WTC11 (cell line): ENCODE results near the gene GDF7. TPM values are rescaled to one million over a fixed set of nuclear protein-coding genes. Genes with fewer than 3 reads are reported as not detected.

Experiments used
- ATAC-seq: fragments of 200-7000 bp; cut with Tn5 transposase; 2 replicates; pipeline ENCODE4 v1.10.0; 2021; ENCODE audit warnings: mild to moderate bottlenecking, moderate library complexity
- CTCF ChIA-PET: fragments of 300-600 bp; sonication (Branson Sonifier 250); formaldehyde crosslinking; loops from one replicate; lab custom pipeline; 2021; ENCODE audit warnings: antibody characterized with exemption; lab: Charles Lee
- POLR2A ChIA-PET: fragments of 350-600 bp; sonication (Branson Sonifier 250); formaldehyde crosslinking; loops from one replicate; lab custom pipeline; 2021; ENCODE audit warnings: antibody characterized with exemption; lab: Charles Lee
- DNase-seq: peaks from one replicate; pipeline ENCODE4 v3.0.0; 2021; ENCODE audit warnings: low spot score
- H3K27ac Mint-ChIP-seq: 2 replicates; pipeline ENCODE4 v1.8.0; 2021; ENCODE audit warnings: mixed read lengths
- H3K27me3 Mint-ChIP-seq: 2 replicates; pipeline ENCODE4 v1.8.0; 2021; ENCODE audit warnings: low read depth, mild to moderate bottlenecking, moderate library complexity, mixed read lengths
- H3K36me3 Mint-ChIP-seq: 2 replicates; pipeline ENCODE4 v1.8.0; 2021; ENCODE audit warnings: mixed read lengths
- H3K4me1 Mint-ChIP-seq: 2 replicates; pipeline ENCODE4 v1.8.0; 2022; ENCODE audit warnings: mixed read lengths
- H3K4me3 Mint-ChIP-seq: 2 replicates; pipeline ENCODE4 v1.8.0; 2021; ENCODE audit warnings: mild to moderate bottlenecking, moderate library complexity, mixed read lengths
- H3K9me3 Mint-ChIP-seq: 2 replicates; pipeline ENCODE4 v1.8.0; 2021; ENCODE audit warnings: mixed read lengths
- ATF2 ChIP-seq: sonication (generic); formaldehyde crosslinking; IDR thresholded peaks from 2 replicates; pipeline ENCODE4 v1.8.1; 2022; ENCODE audit warnings: low read depth, missing genetic modification reagents, borderline replicate concordance
- CREM ChIP-seq: sonication (generic); formaldehyde crosslinking; IDR thresholded peaks from 2 replicates; pipeline ENCODE4 v1.8.1; 2022; ENCODE audit warnings: mild to moderate bottlenecking, missing genetic modification reagents, moderate library complexity
- FOXP4 ChIP-seq: sonication (generic); formaldehyde crosslinking; IDR thresholded peaks from 2 replicates; pipeline ENCODE4 v1.8.0; 2022; ENCODE audit warnings: mild to moderate bottlenecking, missing genetic modification reagents
- GTF2I ChIP-seq: fragments of 250-450 bp; sonication (Bioruptor Pico); conservative IDR thresholded peaks from 2 replicates; pipeline ENCODE4 v1.4.0; 2021; ENCODE audit warnings: mild to moderate bottlenecking
- IRF1 ChIP-seq: sonication (generic); formaldehyde crosslinking; IDR thresholded peaks from 2 replicates; pipeline ENCODE4 v1.8.0; 2023; ENCODE audit warnings: missing genetic modification reagents
- KAT7 ChIP-seq: sonication (generic); formaldehyde crosslinking; IDR thresholded peaks from 2 replicates; pipeline ENCODE4 v1.8.1; 2023; ENCODE audit warnings: missing genetic modification reagents, mild to moderate bottlenecking, borderline replicate concordance
- MAX ChIP-seq: sonication (generic); formaldehyde crosslinking; IDR thresholded peaks from 2 replicates; pipeline ENCODE4 v1.8.0; 2022; ENCODE audit warnings: mild to moderate bottlenecking, missing genetic modification reagents
- NFE2L1 ChIP-seq: sonication (generic); formaldehyde crosslinking; IDR thresholded peaks from 2 replicates; pipeline ENCODE4 v1.8.1; 2023; ENCODE audit warnings: missing genetic modification reagents
- NFYB ChIP-seq: sonication (generic); formaldehyde crosslinking; conservative IDR thresholded peaks from 2 replicates; pipeline ENCODE4 v1.8.0; 2022; ENCODE audit warnings: low read depth, missing genetic modification reagents
- NR3C1 ChIP-seq: sonication (generic); formaldehyde crosslinking; conservative IDR thresholded peaks from 2 replicates; pipeline ENCODE4 v1.8.1; 2023; ENCODE audit warnings: low read depth, mild to moderate bottlenecking, missing genetic modification reagents
- OVOL2 ChIP-seq: fragments of 250-450 bp; sonication (Bioruptor Pico); IDR thresholded peaks from 2 replicates; pipeline ENCODE4 v1.9.0; 2021; ENCODE audit warnings: mild to moderate bottlenecking, borderline replicate concordance
- RELA ChIP-seq: sonication (generic); formaldehyde crosslinking; IDR thresholded peaks from 2 replicates; pipeline ENCODE4 v1.8.1; 2022; ENCODE audit warnings: missing genetic modification reagents, mild to moderate bottlenecking, borderline replicate concordance
- SMAD4 ChIP-seq: sonication (generic); formaldehyde crosslinking; IDR thresholded peaks from 2 replicates; pipeline ENCODE4 v1.8.0; 2022; ENCODE audit warnings: mild to moderate bottlenecking, missing genetic modification reagents
- ZNF232 ChIP-seq: sonication (generic); formaldehyde crosslinking; IDR thresholded peaks from 2 replicates; pipeline ENCODE4 v1.8.0; 2022; ENCODE audit warnings: mild to moderate bottlenecking, missing genetic modification reagents
- ZNF671 ChIP-seq: fragments of 250-450 bp; sonication (Bioruptor Pico); IDR thresholded peaks from 2 replicates; pipeline ENCODE4 v1.8.0; 2021; ENCODE audit warnings: mild to moderate bottlenecking
- total RNA-seq: library from RNA; stranded (reverse); gene quantifications from 3 replicates; pipeline ENCODE4 v1.2.3, GENCODE V29; 2021
- TF ChIP-seq, protein P1 (sequence below): fragments of 250-450 bp; sonication (Bioruptor Pico); IDR thresholded peaks from 2 replicates; pipeline ENCODE4 v1.9.0; 2021; ENCODE audit warnings: mild to moderate bottlenecking
- TF ChIP-seq, protein P2 (sequence below): sonication (generic); formaldehyde crosslinking; IDR thresholded peaks from 2 replicates; pipeline ENCODE4 v1.8.1; 2022; ENCODE audit warnings: low read depth, mild to moderate bottlenecking, moderate library complexity, missing genetic modification reagents, borderline replicate concordance
- TF ChIP-seq, protein P3 (sequence below): sonication (generic); formaldehyde crosslinking; IDR thresholded peaks from 2 replicates; pipeline ENCODE4 v1.8.1; 2023; ENCODE audit warnings: mild to moderate bottlenecking, missing genetic modification reagents
- TF ChIP-seq, protein P4 (sequence below): sonication (generic); formaldehyde crosslinking; IDR thresholded peaks from 2 replicates; pipeline ENCODE4 v1.8.0; 2022; ENCODE audit warnings: mild to moderate bottlenecking, missing genetic modification reagents

The GDF7 gene
- total RNA-seq, 1 experiment from 2014 or later: 0.55 TPM

- DNase-seq: no peak
- peaks cover 17% of the 10 kb centered on the region for H3K27me3 Mint-ChIP-seq
- H3K4me1 Mint-ChIP-seq: peaks cover 31% of the 10 kb centered on the region
- POLR2A ChIA-PET: interaction anchor here (1.6 to 2.6 kb wide), 2 partner anchors 11 to 203 kb away, joined by 8 to 19 read pairs; partner anchors contain the start of gene RHOB
- H3K9me3 Mint-ChIP-seq: no peaks in the 10 kb centered on the region
- peaks cover 1% of the 10 kb centered on the region; the same call in 1 of the 2 replicates for H3K36me3 Mint-ChIP-seq
- H3K27ac Mint-ChIP-seq: no peak overlapping the region
- CTCF ChIA-PET: interaction anchor here (0.6 to 4.3 kb wide), 20 partner anchors 8 to 313 kb away, joined by 3 to 77 read pairs (median 12); partner anchors contain the start of genes GDF7 and RHOB
- H3K4me3 Mint-ChIP-seq: peak overlapping the region; percentile 82
- no peak for TF ChIP-seq ATF2 (CRISPR knock-in tag)
- TF ChIP-seq, protein P1, sequence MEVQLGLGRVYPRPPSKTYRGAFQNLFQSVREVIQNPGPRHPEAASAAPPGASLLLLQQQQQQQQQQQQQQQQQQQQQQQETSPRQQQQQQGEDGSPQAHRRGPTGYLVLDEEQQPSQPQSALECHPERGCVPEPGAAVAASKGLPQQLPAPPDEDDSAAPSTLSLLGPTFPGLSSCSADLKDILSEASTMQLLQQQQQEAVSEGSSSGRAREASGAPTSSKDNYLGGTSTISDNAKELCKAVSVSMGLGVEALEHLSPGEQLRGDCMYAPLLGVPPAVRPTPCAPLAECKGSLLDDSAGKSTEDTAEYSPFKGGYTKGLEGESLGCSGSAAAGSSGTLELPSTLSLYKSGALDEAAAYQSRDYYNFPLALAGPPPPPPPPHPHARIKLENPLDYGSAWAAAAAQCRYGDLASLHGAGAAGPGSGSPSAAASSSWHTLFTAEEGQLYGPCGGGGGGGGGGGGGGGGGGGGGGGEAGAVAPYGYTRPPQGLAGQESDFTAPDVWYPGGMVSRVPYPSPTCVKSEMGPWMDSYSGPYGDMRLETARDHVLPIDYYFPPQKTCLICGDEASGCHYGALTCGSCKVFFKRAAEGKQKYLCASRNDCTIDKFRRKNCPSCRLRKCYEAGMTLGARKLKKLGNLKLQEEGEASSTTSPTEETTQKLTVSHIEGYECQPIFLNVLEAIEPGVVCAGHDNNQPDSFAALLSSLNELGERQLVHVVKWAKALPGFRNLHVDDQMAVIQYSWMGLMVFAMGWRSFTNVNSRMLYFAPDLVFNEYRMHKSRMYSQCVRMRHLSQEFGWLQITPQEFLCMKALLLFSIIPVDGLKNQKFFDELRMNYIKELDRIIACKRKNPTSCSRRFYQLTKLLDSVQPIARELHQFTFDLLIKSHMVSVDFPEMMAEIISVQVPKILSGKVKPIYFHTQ (CRISPR knock-in tag): no peak
- TF ChIP-seq FOXP4: no peak
- TF ChIP-seq SMAD4: no peak
- no peak for TF ChIP-seq RELA
- no peak for TF ChIP-seq NR3C1
- no peak for ATAC-seq
These were observed 17.0 kb upstream of the GDF7 start for GRCh38 chr2:20649976-20650375.

GRCh38 chr2:20650393-20650876 lies 16.5 kb upstream of the GDF7 start:
- H3K27me3 Mint-ChIP-seq: peaks cover 17% of the 10 kb centered on the region
- no peaks in the 10 kb centered on the region for H3K36me3 Mint-ChIP-seq
- peak; percentile 37 for DNase-seq
- no peak overlapping the region for H3K27ac Mint-ChIP-seq
- no peak for TF ChIP-seq OVOL2 (CRISPR knock-in tag)
- TF ChIP-seq ZNF232 (CRISPR knock-in tag): peak; percentile 3; the same call in 1 of the 2 replicates
- TF ChIP-seq CREM (CRISPR knock-in tag): no peak
- TF ChIP-seq GTF2I (CRISPR knock-in tag): peak; percentile 92
- TF ChIP-seq NFYB (CRISPR knock-in tag): no peak
- TF ChIP-seq MAX: 0 out of 2 replicates have a peak, but pooled peaks have one; percentile 27
- H3K4me1 Mint-ChIP-seq: peaks cover 31% of the 10 kb centered on the region
- peak; percentile 5 for ATAC-seq
- POLR2A ChIA-PET: interaction anchor here (1.6 to 2.6 kb wide), 2 partner anchors 11 to 203 kb away, joined by 8 to 19 read pairs; partner anchors contain the start of gene RHOB
- no peaks in the 10 kb centered on the region for H3K9me3 Mint-ChIP-seq
- H3K4me3 Mint-ChIP-seq: peak overlapping the region; percentile 82
- CTCF ChIA-PET: interaction anchor here (0.6 to 4.3 kb wide), 32 partner anchors 8 to 417 kb away, joined by 3 to 77 read pairs (median 8); partner anchors contain the start of genes GDF7 and RHOB

GRCh38 chr2:20650877-20651730 lies 15.8 kb upstream of the GDF7 start, which contains the start of gene HS1BP3:
Gene HS1BP3 (minus strand): TSS chr2:20651098. CDS start chr2:20651063, 35 bp downstream.
- CTCF ChIA-PET: interaction anchor here (0.5 to 4.3 kb wide), 58 partner anchors 9 to 1153 kb away, joined by 3 to 77 read pairs (median 4); partner anchors contain the start of genes GDF7, LDAH and RHOB
- DNase-seq: peak; percentile 77
- Mint-ChIP-seq H3K36me3 (no peaks in the 10 kb centered on the region), H3K27me3 (peaks cover 17% of the 10 kb centered on the region), H3K27ac (peak within 1 kb of the TSS; percentile 69; the same call in 1 of the 2 replicates), H3K4me3 (peak within 1 kb of the TSS; percentile 83), H3K9me3 (no peaks in the 10 kb centered on the region), H3K4me1 (peaks cover 31% of the 10 kb centered on the region)
- peak; percentile 93 for ATAC-seq
- POLR2A ChIA-PET: interaction anchor here (0.6 to 2.6 kb wide), 3 partner anchors 10 to 343 kb away, joined by 4 to 19 read pairs (median 8); partner anchors contain the start of gene RHOB
- TF ChIP-seq ZNF671 (CRISPR knock-in tag) (no peak), NFE2L1 (no peak), KAT7 (CRISPR knock-in tag) (no peak), IRF1 (CRISPR knock-in tag) (no peak)
- TF ChIP-seq, protein P2, sequence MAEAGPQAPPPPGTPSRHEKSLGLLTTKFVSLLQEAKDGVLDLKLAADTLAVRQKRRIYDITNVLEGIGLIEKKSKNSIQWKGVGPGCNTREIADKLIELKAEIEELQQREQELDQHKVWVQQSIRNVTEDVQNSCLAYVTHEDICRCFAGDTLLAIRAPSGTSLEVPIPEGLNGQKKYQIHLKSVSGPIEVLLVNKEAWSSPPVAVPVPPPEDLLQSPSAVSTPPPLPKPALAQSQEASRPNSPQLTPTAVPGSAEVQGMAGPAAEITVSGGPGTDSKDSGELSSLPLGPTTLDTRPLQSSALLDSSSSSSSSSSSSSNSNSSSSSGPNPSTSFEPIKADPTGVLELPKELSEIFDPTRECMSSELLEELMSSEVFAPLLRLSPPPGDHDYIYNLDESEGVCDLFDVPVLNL (CRISPR knock-in tag): no peak
- TF ChIP-seq, protein P3, sequence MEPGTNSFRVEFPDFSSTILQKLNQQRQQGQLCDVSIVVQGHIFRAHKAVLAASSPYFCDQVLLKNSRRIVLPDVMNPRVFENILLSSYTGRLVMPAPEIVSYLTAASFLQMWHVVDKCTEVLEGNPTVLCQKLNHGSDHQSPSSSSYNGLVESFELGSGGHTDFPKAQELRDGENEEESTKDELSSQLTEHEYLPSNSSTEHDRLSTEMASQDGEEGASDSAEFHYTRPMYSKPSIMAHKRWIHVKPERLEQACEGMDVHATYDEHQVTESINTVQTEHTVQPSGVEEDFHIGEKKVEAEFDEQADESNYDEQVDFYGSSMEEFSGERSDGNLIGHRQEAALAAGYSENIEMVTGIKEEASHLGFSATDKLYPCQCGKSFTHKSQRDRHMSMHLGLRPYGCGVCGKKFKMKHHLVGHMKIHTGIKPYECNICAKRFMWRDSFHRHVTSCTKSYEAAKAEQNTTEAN (CRISPR knock-in tag): peak; percentile 78; the same call in 1 of the 2 replicates
- TF ChIP-seq, protein P4, sequence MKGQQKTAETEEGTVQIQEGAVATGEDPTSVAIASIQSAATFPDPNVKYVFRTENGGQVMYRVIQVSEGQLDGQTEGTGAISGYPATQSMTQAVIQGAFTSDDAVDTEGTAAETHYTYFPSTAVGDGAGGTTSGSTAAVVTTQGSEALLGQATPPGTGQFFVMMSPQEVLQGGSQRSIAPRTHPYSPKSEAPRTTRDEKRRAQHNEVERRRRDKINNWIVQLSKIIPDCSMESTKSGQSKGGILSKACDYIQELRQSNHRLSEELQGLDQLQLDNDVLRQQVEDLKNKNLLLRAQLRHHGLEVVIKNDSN (CRISPR knock-in tag): peak; percentile 77
